PFSK-1 (cell line): ENCODE measurements around the gene AIG1.

Source experiments
- FOXP2 ChIP-seq: optimal IDR thresholded peaks from 2 replicates; pipeline ENCODE3; 2011; ENCODE audit warnings: borderline replicate concordance, control low read depth, inconsistent platforms; ENCODE audit not compliant: insufficient read depth; ENCODE audit errors: extremely low read length, extremely low read depth
- POLR2AphosphoS5 ChIP-seq: IDR thresholded peaks from 2 replicates; pipeline ENCODE4 v1.6.1; 2012; ENCODE audit warnings: low read depth, mild to moderate bottlenecking, control low read depth, low read length, moderate library complexity
- REST ChIP-seq, 2 experiments: IDR thresholded peaks; 2 replicates each; pipeline versions ENCODE4 v1.6.1 to v1.8.0; 2011 to 2012; ENCODE audit warnings: low read depth in 2 of 2, low read length in 2 of 2, control low read depth in 1 of 2, inconsistent platforms in 1 of 2, mild to moderate bottlenecking in 1 of 2, moderate library complexity in 1 of 2; ENCODE audit not compliant: insufficient read depth in 1 of 2
- SIN3A ChIP-seq: IDR thresholded peaks from 2 replicates; pipeline ENCODE4 v1.6.1; 2012; ENCODE audit warnings: mild to moderate bottlenecking, low read length, moderate library complexity, borderline replicate concordance; ENCODE audit not compliant: insufficient read depth
- TAF1 ChIP-seq: IDR thresholded peaks from 2 replicates; pipeline ENCODE4 v1.6.1; 2012; ENCODE audit warnings: low read length, control low read depth, borderline replicate concordance; ENCODE audit not compliant: insufficient read depth

Gene AIG1

GRCh38 chr6:143313163-143313562 is 252.5 kb downstream of the AIG1 start:
- TF ChIP-seq SIN3A = no peak
- no peak for TF ChIP-seq TAF1
- TF ChIP-seq REST (IDR thresholded peaks at IDR 0.05; ENCODE audit: insufficient read depth in 1 of 2, low read depth in 2 of 2, low read length in 2 of 2) = no peak
- no peak for TF ChIP-seq POLR2AphosphoS5
- TF ChIP-seq FOXP2 = no peak

GRCh38 chr6:143321491-143322086 is 260.9 kb downstream of the AIG1 start:
- TF ChIP-seq TAF1 (no peak), SIN3A (no peak), REST (IDR thresholded peaks at IDR 0.05; ENCODE audit: insufficient read depth in 1 of 2, low read depth in 2 of 2, low read length in 2 of 2) (no peak), POLR2AphosphoS5 (no peak), FOXP2 (no peak)

- TF ChIP-seq FOXP2 (no peak), REST (IDR thresholded peaks at IDR 0.05; ENCODE audit: insufficient read depth in 1 of 2, low read depth in 2 of 2, low read length in 2 of 2) (no peak), POLR2AphosphoS5 (no peak), TAF1 (no peak), SIN3A (no peak)
These were observed 261.7 kb downstream of the AIG1 start for GRCh38 chr6:143322386-143322785.

- TF ChIP-seq POLR2AphosphoS5 (no peak), REST (IDR thresholded peaks at IDR 0.05; ENCODE audit: insufficient read depth in 1 of 2, low read depth in 2 of 2, low read length in 2 of 2) (no peak), TAF1 (no peak), SIN3A (no peak), FOXP2 (no peak)
These were observed 263.2 kb downstream of the AIG1 start for GRCh38 chr6:143323729-143324470.
